ENCODE measurements around the gene SNRPN.

DNA sequence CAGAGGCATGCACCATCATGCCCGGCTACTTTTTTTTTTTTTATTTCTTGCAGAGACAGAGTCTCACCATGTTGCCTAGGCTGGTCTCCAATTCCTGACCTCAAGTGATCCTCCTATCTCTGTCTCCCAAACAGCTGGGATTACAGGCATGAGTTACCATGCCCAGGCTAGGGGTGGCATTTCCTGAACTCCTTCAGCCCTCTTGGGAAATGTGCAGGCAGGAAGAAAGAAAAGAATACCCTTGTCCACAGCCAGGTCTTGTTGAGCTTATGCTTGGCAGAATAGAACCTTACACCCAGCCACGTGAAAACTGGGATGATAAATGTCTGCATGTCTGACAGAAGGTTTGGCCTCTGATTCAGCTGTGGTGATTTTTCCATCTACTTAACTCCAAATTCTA, 30.2 kb upstream of the SNRPN start:
- TF ChIP-seq, protein P1, sequence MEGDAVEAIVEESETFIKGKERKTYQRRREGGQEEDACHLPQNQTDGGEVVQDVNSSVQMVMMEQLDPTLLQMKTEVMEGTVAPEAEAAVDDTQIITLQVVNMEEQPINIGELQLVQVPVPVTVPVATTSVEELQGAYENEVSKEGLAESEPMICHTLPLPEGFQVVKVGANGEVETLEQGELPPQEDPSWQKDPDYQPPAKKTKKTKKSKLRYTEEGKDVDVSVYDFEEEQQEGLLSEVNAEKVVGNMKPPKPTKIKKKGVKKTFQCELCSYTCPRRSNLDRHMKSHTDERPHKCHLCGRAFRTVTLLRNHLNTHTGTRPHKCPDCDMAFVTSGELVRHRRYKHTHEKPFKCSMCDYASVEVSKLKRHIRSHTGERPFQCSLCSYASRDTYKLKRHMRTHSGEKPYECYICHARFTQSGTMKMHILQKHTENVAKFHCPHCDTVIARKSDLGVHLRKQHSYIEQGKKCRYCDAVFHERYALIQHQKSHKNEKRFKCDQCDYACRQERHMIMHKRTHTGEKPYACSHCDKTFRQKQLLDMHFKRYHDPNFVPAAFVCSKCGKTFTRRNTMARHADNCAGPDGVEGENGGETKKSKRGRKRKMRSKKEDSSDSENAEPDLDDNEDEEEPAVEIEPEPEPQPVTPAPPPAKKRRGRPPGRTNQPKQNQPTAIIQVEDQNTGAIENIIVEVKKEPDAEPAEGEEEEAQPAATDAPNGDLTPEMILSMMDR (IDR thresholded peaks at IDR 0.05): no peak
- TF ChIP-seq POLR2A (IDR thresholded peaks at IDR 0.05): no peak
